Sigmoid colon (tissue), 7 donors: ENCODE results near the gene TFR2. TPM values are rescaled to one million over a fixed set of nuclear protein-coding genes. Genes with fewer than 3 reads are reported as not detected.
A peak's percentile ranks its signal among the peaks of the same experiment; 100 is the strongest.

Experiments used
- DNase-seq: peaks from one replicate; pipeline ENCODE4 v3.0.0-alpha.2; 2019
- H3K27ac ChIP-seq, 4 donors: fragments of 200-600 bp; sonication (generic); one replicate each; pipeline ENCODE4 v1.5.1; 2016 to 2019; ENCODE audit warnings: mild to moderate bottlenecking in 1 of 4
- H3K27me3 ChIP-seq, 3 donors: fragments of 200-600 bp; sonication (generic); one replicate each; pipeline ENCODE4 v1.5.1; 2019; ENCODE audit warnings: mild to moderate bottlenecking in 1 of 3
- H3K36me3 ChIP-seq, 4 donors: fragments of 200-600 bp; sonication (generic); one replicate each; pipeline ENCODE4 v1.5.1; 2016 to 2019
- H3K4me1 ChIP-seq, 4 donors: fragments of 200-600 bp; sonication (generic); one replicate each; pipeline ENCODE4 v1.5.1; 2017 to 2019
- H3K4me3 ChIP-seq, 4 donors: fragments of 200-600 bp; sonication (generic); one replicate each; pipeline ENCODE4 v1.5.1; 2017 to 2019; ENCODE audit warnings: mild to moderate bottlenecking in 2 of 4, moderate library complexity in 1 of 4
- H3K9me3 ChIP-seq, 4 donors: fragments of 200-600 bp in 3 of 4; sonication (generic) in 3 of 4; one replicate each; pipeline versions ENCODE4 v1.5.1 to v1.6.1; 2013 to 2019
- CTCF ChIP-seq, 4 experiments: fragments of 450-650 bp in 3 of 4; fragments of 200-600 bp in 1 of 4; IDR thresholded peaks; one replicate each; pipeline ENCODE4 v1.5.1; 2016 to 2019; ENCODE audit warnings: antibody characterized with exemption in 4 of 4, mild to moderate bottlenecking in 3 of 4, moderate library complexity in 2 of 4
- EP300 ChIP-seq, 4 donors: sonication (generic); formaldehyde crosslinking; IDR thresholded peaks; one replicate each; pipeline ENCODE4 v1.6.1; 2017; ENCODE audit warnings: antibody characterized with exemption in 4 of 4
- POLR2A ChIP-seq, 2 donors: fragments of 450-650 bp; IDR thresholded peaks; one replicate each; pipeline ENCODE4 v1.6.1; 2016; ENCODE audit warnings: antibody characterized with exemption in 2 of 2, mild to moderate bottlenecking in 2 of 2, moderate library complexity in 2 of 2
- POLR2AphosphoS5 ChIP-seq, 4 donors: sonication (generic); formaldehyde crosslinking; IDR thresholded peaks; one replicate each; pipeline ENCODE4 v1.6.1; 2017; ENCODE audit warnings: antibody characterized with exemption in 4 of 4
- WGBS, 2 donors: extraction: QIAGEN DNeasy Blood & Tissue Kit; methylation state at CpG; one replicate each; pipeline ENCODE4 v1.1.7; 2013; 5-methylcytosine and 5-hydroxymethylcytosine counted together
- intact Hi-C: fragments of 100-400 bp; cut with DNase I; formaldehyde crosslinking; loops from one replicate; pipeline ENCODE4 v1.15.1; 2023
- polyA plus RNA-seq, 3 donors: library from polyadenylated mRNA; stranded (reverse); fragments of 200-250 nt; gene quantifications; one replicate each; pipeline ENCODE4 v1.2.3, GENCODE V29; 2013
- total RNA-seq, 4 donors: library from RNA; depleted of rRNA; stranded (reverse); fragments of >200 nt; gene quantifications; one replicate each; pipeline ENCODE4 v1.1.0, GENCODE V29; 2016
- donor health status: healthy with polysubstance abuse.
- donor health status: Bipolar disorder and iron deficiency.
- donor health status: healthy.

The TFR2 gene
- total and polyA plus RNA-seq, 7 donors, result 0.71 to 2.2 TPM; not detected in 5

DNA sequence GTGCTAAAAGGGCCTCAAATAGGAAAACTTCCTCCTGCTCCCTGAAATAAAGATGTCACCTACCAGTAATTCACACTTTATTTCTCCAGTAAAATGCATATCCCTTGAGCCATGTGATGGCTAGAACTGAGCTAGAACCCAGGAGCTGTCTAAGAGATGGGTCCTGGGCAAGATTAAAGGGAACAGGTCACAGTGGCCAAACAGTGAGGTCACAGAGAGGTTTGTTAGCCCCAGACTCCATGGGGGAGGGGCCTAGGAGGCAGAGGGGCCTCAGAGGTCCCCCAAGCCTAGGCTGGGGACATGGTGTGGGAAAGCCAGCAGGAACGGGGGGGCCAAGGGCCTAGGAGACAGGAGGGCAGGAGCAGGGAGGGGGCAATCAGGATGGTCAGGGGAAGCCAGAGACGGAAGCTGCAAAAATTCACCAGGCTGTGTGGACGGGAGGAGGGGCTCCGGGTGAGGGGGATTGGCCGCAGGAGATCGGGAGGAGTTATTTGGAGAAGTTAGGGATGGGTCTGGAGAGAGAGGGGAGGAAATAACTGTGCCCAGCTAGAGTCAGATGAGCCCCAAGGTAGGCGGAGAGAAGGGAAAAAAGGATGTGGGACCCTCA is 51.9 kb downstream of the TFR2 start:
- H3K4me3 ChIP-seq, result peak overlapping the region in 2 of 4 donors; percentile 3 to 21

GRCh38 chr7:100588438-100588837 is 52.9 kb downstream of the TFR2 start:
- WGBS, 2 donors, result 81 to 87% methylated on average over 1 of the region's 1 CpG
- Histone ChIP-seq H3K4me1 (peaks cover 0 to 33% (median 26%) of the 10 kb centered on the region in 4 donors), H3K27ac (no peak overlapping the region), H3K4me3 (no peak overlapping the region), H3K27me3 (peaks cover 0 to 26% (median 0%) of the 10 kb centered on the region in 3 donors), H3K36me3 (no peaks in the 10 kb centered on the region), H3K9me3 (no peaks in the 10 kb centered on the region)
- DNase-seq, result no peak
- TF ChIP-seq CTCF (IDR thresholded peaks at IDR 0.05) (peak in 1 of 4 experiments; percentile 15), EP300 (IDR thresholded peaks at IDR 0.05) (no peak)
- intact Hi-C loops, result loop anchor here (10.0 kb wide), 1 partner anchor 266 kb away; the partner anchor contains the start of gene SLC12A9

More for the DNA sequence above, 51.9 kb downstream of the TFR2 start:
- DNase-seq, result peak; percentile 62
- Histone ChIP-seq H3K27ac (peak overlapping the region in 3 of 4 donors; percentile 7 to 39 (median 22)), H3K9me3 (no peaks in the 10 kb centered on the region), H3K27me3 (peaks cover 0 to 26% (median 0%) of the 10 kb centered on the region in 3 donors), H3K4me1 (peaks cover 0 to 23% (median 18%) of the 10 kb centered on the region in 4 donors), H3K36me3 (no peaks in the 10 kb centered on the region)
- no peak for TF ChIP-seq CTCF (IDR thresholded peaks at IDR 0.05)
- WGBS, 2 donors, result 58 to 72% methylated on average over 7 of the region's 7 CpGs
- intact Hi-C loops, result loop anchor here (10.0 kb wide), 1 partner anchor 265 kb away; the partner anchor contains the start of gene SLC12A9

DNA sequence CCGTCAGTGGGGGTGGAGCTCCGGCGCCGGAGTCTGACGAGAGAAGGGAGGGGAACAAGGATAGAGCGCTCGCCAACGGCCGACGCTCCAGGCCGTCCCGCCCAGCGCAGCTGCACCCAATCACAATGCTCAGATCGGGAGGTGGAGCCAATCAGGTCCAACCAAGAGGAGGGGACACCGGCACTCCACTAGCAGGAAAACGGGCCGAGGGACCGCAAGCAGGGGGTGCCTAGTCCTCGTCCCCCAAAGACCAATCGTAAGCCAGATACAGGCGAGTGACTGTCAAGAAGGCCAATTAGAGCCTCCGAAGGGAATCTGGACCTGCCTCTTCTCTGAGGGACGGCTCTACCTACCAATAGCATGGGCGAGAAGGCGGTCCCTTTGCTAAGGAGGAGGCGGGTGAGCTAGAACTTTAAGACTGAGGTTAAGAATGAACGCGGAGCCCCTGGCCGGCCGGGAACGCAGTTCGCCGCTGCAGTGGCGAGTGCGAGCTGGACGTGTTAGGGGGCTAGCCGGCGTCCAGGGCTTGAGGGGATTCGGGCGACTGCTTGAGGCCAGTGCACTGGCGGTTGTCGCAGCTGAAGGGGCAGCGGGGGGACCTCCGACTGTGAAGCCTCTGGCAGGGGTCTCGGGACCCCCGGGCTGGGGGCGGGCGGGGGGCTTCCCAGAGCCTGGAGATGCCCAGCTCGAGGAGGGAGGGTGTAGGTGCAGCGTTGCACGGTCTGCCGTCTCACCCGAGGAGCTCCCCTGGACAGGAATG is 54.9 kb downstream of the TFR2 start, which contains the start of gene FBXO24:
Gene FBXO24, plus strand, starts transcription at position 63 of the 760 bp plus-strand sequence. Its CDS starts 298 bp downstream, at position 361.
- 0% methylated on average over 53 of the region's 53 CpGs for WGBS, 2 donors
- Histone ChIP-seq H3K36me3 (peaks cover 7 to 18% (median 11%) of the 10 kb centered on the region in 4 donors), H3K9me3 (no peaks in the 10 kb centered on the region), H3K4me1 (peaks cover 0 to 44% (median 35%) of the 10 kb centered on the region in 4 donors), H3K27ac (peak within 1 kb of the TSS; percentile 91 to 96 (median 94)), H3K27me3 (peaks cover 0 to 11% (median 0%) of the 10 kb centered on the region in 3 donors), H3K4me3 (peak within 1 kb of the TSS; percentile 90 to 99 (median 94))
- intact Hi-C loops, result loop anchor here (1.0 to 10.0 kb wide), 3 partner anchors 18 to 268 kb away; partner anchors contain the start of gene SLC12A9
- peak; percentile 100 for DNase-seq
- no peak for TF ChIP-seq EP300 (IDR thresholded peaks at IDR 0.05)
- peak; percentile 47 to 76 (median 62) for TF ChIP-seq POLR2AphosphoS5 (IDR thresholded peaks at IDR 0.05)
- peak; percentile 17 to 31 for TF ChIP-seq POLR2A (IDR thresholded peaks at IDR 0.05)

- Histone ChIP-seq H3K4me3 (peak within 1 kb of the TSS; percentile 90 to 99 (median 94)), H3K27me3 (peaks cover 0 to 6% (median 0%) of the 10 kb centered on the region in 3 donors), H3K27ac (peak within 1 kb of the TSS; percentile 91 to 96 (median 94)), H3K4me1 (peaks cover 0 to 44% (median 35%) of the 10 kb centered on the region in 4 donors), H3K9me3 (no peaks in the 10 kb centered on the region), H3K36me3 (peaks cover 15 to 25% (median 18%) of the 10 kb centered on the region in 4 donors)
- WGBS, 2 donors, result 0 to 1% methylated on average over 61 of the region's 61 CpGs
- TF ChIP-seq CTCF (IDR thresholded peaks at IDR 0.05) (no peak), EP300 (IDR thresholded peaks at IDR 0.05) (peak in 2 of 4 donors; percentile 44 to 82), POLR2A (IDR thresholded peaks at IDR 0.05) (peak; percentile 99), POLR2AphosphoS5 (IDR thresholded peaks at IDR 0.05) (peak; percentile 98 to 100 (median 100))
- intact Hi-C loops, result loop anchor here (1.0 to 10.0 kb wide), 3 partner anchors 19 to 269 kb away; partner anchors contain the start of gene SLC12A9
- no peak for DNase-seq
Observed at GRCh38 chr7:100585511-100586265, 55.7 kb downstream of the TFR2 start, which contains the start of gene LRCH4. Gene LRCH4, minus strand, starts transcription at chr7:100586129. Its CDS starts 29 bp downstream, at chr7:100586100.
